GM18858 (cell line): ENCODE data around the gene PIAS3.
"Not testable (repeated sequence)": the region's sequence is repeated elsewhere in the genome, so short reads cannot be mapped to it uniquely, and the experiment has no call there.

Experiments
- ATAC-seq: cut with Tn5 transposase; IDR thresholded peaks from one replicate; pipeline ENCODE4 v1.9.1; 2021; ENCODE audit not compliant: unreplicated experiment

Gene PIAS3

GRCh38 chr1:145877923-145878486, 19.1 kb upstream of the PIAS3 start:
- no peak for ATAC-seq

GRCh38 chr1:145874646-145875045, 15.8 kb upstream of the PIAS3 start:
- ATAC-seq, result no peak

- ATAC-seq, result no peak
Observed at GRCh38 chr1:145871994-145872924, 13.4 kb upstream of the PIAS3 start.

- no peak for ATAC-seq
Observed at GRCh38 chr1:145868232-145868631, 9.4 kb upstream of the PIAS3 start.

GRCh38 chr1:145863282-145864018, 4.6 kb upstream of the PIAS3 start:
- no peak for ATAC-seq

- peak; percentile 61 for ATAC-seq
Observed at GRCh38 chr1:145859491-145860023, 676 bp upstream of the PIAS3 start.

GRCh38 chr1:145858238-145858900, 512 bp downstream of the PIAS3 start:
- ATAC-seq, result no peak

- ATAC-seq, result no peak
Observed at GRCh38 chr1:145857170-145857569, 1.7 kb downstream of the PIAS3 start.

- no peak for ATAC-seq
Observed at GRCh38 chr1:145855426-145855948, 3.4 kb downstream of the PIAS3 start.

GRCh38 chr1:145849356-145850160, 9.3 kb downstream of the PIAS3 start:
- no peak for ATAC-seq

GRCh38 chr1:145847827-145848226, 11.1 kb downstream of the PIAS3 start:
- no peak for ATAC-seq

GRCh38 chr1:145846201-145846612, 12.7 kb downstream of the PIAS3 start:
- no peak for ATAC-seq

GRCh38 chr1:145845514-145846161, 13.2 kb downstream of the PIAS3 start, which contains the start of gene NUDT17:
Gene NUDT17, plus strand, starts transcription at chr1:145845630. Its CDS starts 11 bp downstream, at chr1:145845641.
- ATAC-seq, result peak; percentile 31

GRCh38 chr1:145845144-145845513, 13.8 kb downstream of the PIAS3 start:
- peak; percentile 68 for ATAC-seq

GRCh38 chr1:145843031-145843430, 15.8 kb downstream of the PIAS3 start:
- no peak for ATAC-seq

GRCh38 chr1:145837656-145838055, 21.2 kb downstream of the PIAS3 start:
- ATAC-seq, result no peak

- ATAC-seq, result not testable (repeated sequence)
Observed at GRCh38 chr1:145830810-145831209, 28.1 kb downstream of the PIAS3 start.

GRCh38 chr1:145828367-145829026, 30.4 kb downstream of the PIAS3 start:
- no peak for ATAC-seq

- no peak for ATAC-seq
Observed at GRCh38 chr1:145827966-145828365, 30.9 kb downstream of the PIAS3 start.
